Neural progenitor cell (in vitro differentiated cells): ENCODE results near the gene ANKRD42. TPM values are rescaled to one million over a fixed set of nuclear protein-coding genes. Genes with fewer than 3 reads are reported as not detected.

Experiments used
- DNase-seq: peaks from one replicate; pipeline ENCODE4 v3.0.0-alpha.2; 2016; ENCODE audit warnings: low spot score
- H2AFZ ChIP-seq: fragments of 200-600 bp; sonication (generic); replicated peaks from 2 replicates; pipeline ENCODE4 v1.6.1; 2016; ENCODE audit warnings: antibody characterized with exemption
- H3F3A ChIP-seq: fragments of 200-600 bp; sonication (generic); 2 replicates; pipeline ENCODE4 v1.6.1; 2016; ENCODE audit warnings: antibody characterized with exemption, low read depth
- H3K27ac ChIP-seq: fragments of 200-600 bp; sonication (generic); 2 replicates; pipeline ENCODE4 v1.5.1; 2016; ENCODE audit warnings: mild to moderate bottlenecking
- H3K27me3 ChIP-seq: fragments of 200-600 bp; sonication (generic); 2 replicates; pipeline ENCODE4 v1.6.1; 2016; ENCODE audit warnings: mild to moderate bottlenecking, moderate library complexity
- H3K36me3 ChIP-seq: fragments of 200-600 bp; sonication (generic); 2 replicates; pipeline ENCODE4 v1.5.1; 2016
- H3K4me1 ChIP-seq: fragments of 200-600 bp; sonication (generic); 2 replicates; pipeline ENCODE4 v1.6.1; 2016; ENCODE audit warnings: mixed run types
- H3K4me2 ChIP-seq: fragments of 200-600 bp; sonication (generic); 2 replicates; pipeline ENCODE4 v1.6.1; 2016
- H3K4me3 ChIP-seq: fragments of 200-600 bp; sonication (generic); 2 replicates; pipeline ENCODE4 v1.5.1; 2016
- H3K79me2 ChIP-seq: fragments of 200-600 bp; sonication (generic); 2 replicates; pipeline ENCODE4 v1.6.1; 2016; ENCODE audit warnings: low read depth
- H3K9ac ChIP-seq: fragments of 200-600 bp; sonication (generic); 2 replicates; pipeline ENCODE4 v1.6.1; 2016
- H3K9me3 ChIP-seq: fragments of 200-600 bp; sonication (generic); 2 replicates; pipeline ENCODE4 v1.5.1; 2016; ENCODE audit warnings: low read depth
- H4K20me1 ChIP-seq: fragments of 200-600 bp; sonication (generic); 2 replicates; pipeline ENCODE4 v1.6.1; 2016; ENCODE audit warnings: low read depth
- H3K27ac Mint-ChIP-seq: 3 replicates; pipeline ENCODE4 v1.8.0; 2021; ENCODE audit warnings: mixed read lengths
- H3K27me3 Mint-ChIP-seq: 2 replicates; pipeline ENCODE4 v1.8.0; 2022; ENCODE audit warnings: low read depth, mild to moderate bottlenecking, inconsistent platforms, moderate library complexity, mixed read lengths; ENCODE audit not compliant: insufficient read depth
- H3K36me3 Mint-ChIP-seq: 3 replicates; pipeline ENCODE4 v1.8.0; 2021; ENCODE audit warnings: mixed read lengths
- H3K4me1 Mint-ChIP-seq: 3 replicates; pipeline ENCODE4 v1.8.0; 2021; ENCODE audit warnings: mixed read lengths
- H3K4me3 Mint-ChIP-seq: 3 replicates; pipeline ENCODE4 v1.8.0; 2021; ENCODE audit warnings: mild to moderate bottlenecking, moderate library complexity, mixed read lengths
- H3K9me3 Mint-ChIP-seq: 3 replicates; pipeline ENCODE4 v1.8.0; 2020; ENCODE audit warnings: mixed read lengths
- CTCF ChIP-seq: fragments of 200-600 bp; sonication (generic); IDR thresholded peaks from 2 replicates; pipeline ENCODE4 v1.5.1; 2017; ENCODE audit warnings: antibody characterized with exemption, mild to moderate bottlenecking
- EZH2 ChIP-seq: fragments of 200-600 bp; sonication (generic); IDR thresholded peaks from 2 replicates; pipeline ENCODE4 v1.6.1; 2017; ENCODE audit warnings: antibody characterized with exemption, mild to moderate bottlenecking, moderate library complexity
- EZH2phosphoT487 ChIP-seq: fragments of 200-600 bp; sonication (generic); IDR thresholded peaks from 2 replicates; pipeline ENCODE4 v1.6.1; 2017; ENCODE audit warnings: antibody characterized with exemption
- total RNA-seq: library from RNA; depleted of rRNA; stranded (reverse); fragments of >200 nt; gene quantifications from 2 replicates; pipeline ENCODE4 v1.2.3, GENCODE V29; 2015; ENCODE audit warnings: low replicate concordance

ANKRD42 gene
- total RNA-seq, 1 donor from 2014 or later = 4.4 TPM

DNA sequence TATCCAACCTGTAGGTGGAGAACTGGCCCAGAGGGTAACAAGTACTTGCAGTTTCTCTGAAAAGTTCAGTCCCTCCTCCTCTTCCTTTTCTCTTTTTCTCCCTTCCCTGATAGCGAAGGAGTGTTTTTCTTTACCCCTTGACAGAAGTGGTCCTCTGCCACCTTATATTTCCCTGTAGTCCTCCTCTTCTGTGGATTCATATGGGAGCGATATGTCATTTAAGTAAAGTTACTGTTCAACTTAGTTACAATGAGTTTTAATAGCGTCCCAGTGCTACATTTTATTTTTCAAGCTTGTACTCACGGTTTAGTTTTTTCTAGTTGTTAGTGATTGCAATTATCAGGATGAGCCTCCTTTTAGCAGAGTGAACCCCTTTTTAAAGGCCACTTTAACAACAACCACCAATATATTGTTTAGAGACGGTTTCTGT lies 35.1 kb upstream of the ANKRD42 start:
- H3K27me3 ChIP-seq = no peaks in the 10 kb centered on the region
- DNase-seq = no peak
- Mint-ChIP-seq H3K4me3 (peak overlapping the region; percentile 99), H3K27ac (no peak overlapping the region), H3K9me3 (no peaks in the 10 kb centered on the region), H3K36me3 (peaks cover 18% of the 10 kb centered on the region), H3K27me3 (no peaks in the 10 kb centered on the region), H3K4me1 (peaks cover 28% of the 10 kb centered on the region)
- peaks cover 64% of the 10 kb centered on the region for H3K79me2 ChIP-seq
- peaks cover 62% of the 10 kb centered on the region for H4K20me1 ChIP-seq
- peaks cover 17% of the 10 kb centered on the region for H3K4me1 ChIP-seq
- peaks cover 25% of the 10 kb centered on the region for H3F3A ChIP-seq
- no peak overlapping the region for H2AFZ ChIP-seq
- peak overlapping the region; percentile 98 for H3K27ac ChIP-seq
- peak overlapping the region; percentile 91 for H3K4me3 ChIP-seq
- peak overlapping the region; percentile 95 for H3K4me2 ChIP-seq
- H3K9ac ChIP-seq = peak overlapping the region; percentile 96
- H3K36me3 ChIP-seq = peaks cover 7% of the 10 kb centered on the region
- H3K9me3 ChIP-seq = no peaks in the 10 kb centered on the region
- TF ChIP-seq CTCF (no peak), EZH2 (no peak), EZH2phosphoT487 (no peak)

DNA sequence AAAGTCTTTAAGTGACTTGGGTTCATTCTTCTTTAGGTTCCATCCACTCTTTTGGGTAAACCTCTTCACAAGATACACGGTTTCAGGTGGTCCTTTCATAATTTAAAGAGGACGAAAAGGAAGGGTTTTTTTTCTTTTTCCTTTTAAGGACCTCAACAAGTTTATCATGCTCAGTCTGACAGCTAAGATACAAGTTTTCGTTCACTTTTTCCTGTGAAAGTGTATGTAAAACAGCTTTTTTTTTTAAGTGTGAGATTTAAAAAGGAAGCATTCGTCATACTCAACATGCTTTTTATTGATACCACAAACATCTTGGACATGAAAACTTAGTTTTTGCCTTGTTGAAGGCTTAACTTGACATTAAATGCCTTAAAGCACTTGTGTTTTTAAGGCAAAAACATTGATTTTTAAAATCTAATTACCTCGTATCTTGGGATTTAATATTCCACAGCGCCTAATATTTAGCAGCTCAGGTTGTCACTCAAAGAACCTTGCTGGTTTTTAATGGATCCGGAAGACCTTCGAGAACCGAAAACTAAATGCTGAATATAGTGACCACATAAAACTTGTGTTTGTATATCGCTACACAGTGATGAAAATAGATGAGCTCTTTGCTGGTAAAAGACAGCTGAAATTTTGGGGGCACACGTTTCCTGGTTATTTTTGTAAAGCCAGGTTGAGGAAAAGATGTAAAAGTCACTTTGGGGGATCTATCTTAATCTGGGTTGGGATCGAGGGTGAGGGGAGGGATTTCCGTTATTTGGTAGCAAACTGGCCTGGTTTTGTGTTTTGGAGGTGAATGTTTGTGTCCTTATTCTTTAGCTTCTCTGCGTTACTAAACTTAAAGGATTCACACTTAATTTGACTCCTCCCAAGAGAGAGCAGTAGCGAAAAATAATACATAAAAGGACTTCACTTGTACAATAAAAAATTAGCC lies 34.3 kb upstream of the ANKRD42 start:
- no peak for DNase-seq

More for the DNA sequence above, 34.3 kb upstream of the ANKRD42 start:
- Histone ChIP-seq H3K4me1 (peaks cover 17% of the 10 kb centered on the region), H3K9me3 (no peaks in the 10 kb centered on the region), H3K27me3 (no peaks in the 10 kb centered on the region), H4K20me1 (peaks cover 66% of the 10 kb centered on the region), H3K79me2 (peaks cover 73% of the 10 kb centered on the region), H3K4me2 (peak overlapping the region; percentile 95), H3K27ac (no peak overlapping the region), H3K4me3 (peak overlapping the region; percentile 91), H3K9ac (peak overlapping the region; percentile 96), H2AFZ (no peak overlapping the region), H3K36me3 (peaks cover 15% of the 10 kb centered on the region), H3F3A (peaks cover 25% of the 10 kb centered on the region)
- Mint-ChIP-seq H3K4me3 (peak overlapping the region; percentile 99), H3K27me3 (no peaks in the 10 kb centered on the region), H3K27ac (no peak overlapping the region), H3K9me3 (no peaks in the 10 kb centered on the region), H3K4me1 (peaks cover 28% of the 10 kb centered on the region), H3K36me3 (peaks cover 23% of the 10 kb centered on the region)
- no peak for TF ChIP-seq EZH2
- TF ChIP-seq CTCF = no peak
- TF ChIP-seq EZH2phosphoT487 = no peak
